Measurements from ENCODE around the gene CCNE1.
"Not testable (repeated sequence)": the region's sequence is repeated elsewhere in the genome, so short reads cannot be mapped to it uniquely, and the experiment has no call there.

The CCNE1 gene

DNA sequence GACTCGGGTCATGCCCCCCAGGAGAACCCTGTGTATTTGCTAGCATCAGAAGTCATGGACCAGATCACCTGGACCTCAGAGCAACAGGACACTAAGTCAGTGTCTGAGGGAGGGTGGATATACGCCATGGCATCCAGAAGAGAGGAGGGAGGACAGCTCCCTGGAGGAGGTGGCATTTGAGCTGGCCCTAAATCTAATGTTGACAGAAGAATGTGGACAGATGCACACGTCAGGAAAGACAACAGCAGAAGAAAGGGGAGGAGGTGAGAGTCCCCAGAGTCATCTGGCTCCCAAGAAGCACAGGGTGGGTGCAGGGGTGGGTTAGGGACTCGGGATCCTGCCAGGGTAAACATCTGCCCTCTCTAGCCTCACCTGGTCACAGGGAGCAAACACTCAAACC, 24.5 kb upstream of the CCNE1 start:
- DNase-seq (ENCODE audit: low read depth) = no peak

DNA sequence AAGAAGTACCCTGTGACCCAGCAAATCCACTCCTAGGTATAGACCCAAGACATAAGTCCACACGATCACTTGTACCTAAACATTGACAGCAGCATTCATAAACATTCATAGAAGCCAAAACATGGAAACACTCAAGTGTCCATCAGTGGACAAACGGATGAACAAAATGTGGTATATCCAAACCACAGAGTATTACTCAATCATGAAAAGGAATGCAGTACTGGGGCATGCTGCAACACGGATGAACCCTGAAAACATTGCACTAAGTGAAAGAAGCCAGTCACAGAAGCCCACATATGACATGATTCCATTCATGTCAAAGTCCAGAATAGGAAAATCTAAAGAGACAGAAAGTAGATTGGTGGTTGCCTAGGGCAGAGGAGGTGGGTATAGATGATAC, 22.8 kb upstream of the CCNE1 start:
- no peak for DNase-seq (ENCODE audit: low read depth)

DNA sequence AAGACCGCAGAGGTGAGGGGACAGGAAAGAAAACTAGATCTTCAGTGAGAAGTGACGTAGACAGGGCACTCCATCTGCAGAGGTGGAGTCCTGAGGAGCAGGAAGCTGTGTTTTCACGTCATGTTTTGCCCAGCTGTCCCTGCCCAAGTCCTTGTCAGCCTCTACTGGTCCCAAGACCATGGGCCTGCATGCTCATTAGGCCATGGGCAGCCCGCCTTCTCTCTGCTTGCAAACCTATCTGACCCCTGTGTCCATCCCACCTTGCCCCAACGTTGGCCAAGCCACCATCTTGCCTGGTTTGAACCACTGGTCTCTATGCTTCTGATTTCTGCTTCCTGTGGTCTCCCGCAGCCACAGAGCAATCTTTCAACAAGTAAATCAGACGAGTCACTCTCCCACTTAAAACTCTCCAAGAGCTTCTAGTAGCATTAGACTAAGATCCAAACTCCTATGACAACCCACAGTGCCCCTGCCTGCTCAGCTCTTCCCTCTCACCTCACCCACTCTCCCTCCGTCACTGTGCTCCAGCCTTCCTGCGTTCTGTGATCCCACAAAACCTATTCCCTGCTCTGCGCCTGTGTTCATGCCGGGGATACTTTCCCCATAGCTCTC, 18.6 kb upstream of the CCNE1 start:
- DNase-seq (ENCODE audit: low read depth) = no peak

DNA sequence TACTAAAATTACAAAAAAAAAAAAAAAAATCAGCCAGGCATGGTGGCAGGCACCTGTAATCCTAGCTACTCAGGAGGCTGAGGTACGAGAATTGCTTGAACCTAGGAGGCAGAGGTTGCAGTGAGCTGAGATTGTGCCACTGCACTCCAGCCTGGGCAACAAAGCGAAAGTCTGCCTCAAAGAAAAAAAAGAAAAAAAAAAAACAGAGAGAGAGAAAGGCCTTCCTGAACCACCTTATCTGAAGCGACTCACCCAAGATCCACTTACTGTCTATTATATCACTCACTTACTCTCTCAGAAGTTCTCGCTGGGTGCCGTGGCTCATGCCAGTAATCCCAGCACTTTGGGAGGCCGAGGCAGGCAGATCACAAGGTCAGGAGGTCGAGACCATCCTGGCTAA, 17.3 kb upstream of the CCNE1 start:
- DNase-seq (ENCODE audit: low read depth) = not testable (repeated sequence)

DNA sequence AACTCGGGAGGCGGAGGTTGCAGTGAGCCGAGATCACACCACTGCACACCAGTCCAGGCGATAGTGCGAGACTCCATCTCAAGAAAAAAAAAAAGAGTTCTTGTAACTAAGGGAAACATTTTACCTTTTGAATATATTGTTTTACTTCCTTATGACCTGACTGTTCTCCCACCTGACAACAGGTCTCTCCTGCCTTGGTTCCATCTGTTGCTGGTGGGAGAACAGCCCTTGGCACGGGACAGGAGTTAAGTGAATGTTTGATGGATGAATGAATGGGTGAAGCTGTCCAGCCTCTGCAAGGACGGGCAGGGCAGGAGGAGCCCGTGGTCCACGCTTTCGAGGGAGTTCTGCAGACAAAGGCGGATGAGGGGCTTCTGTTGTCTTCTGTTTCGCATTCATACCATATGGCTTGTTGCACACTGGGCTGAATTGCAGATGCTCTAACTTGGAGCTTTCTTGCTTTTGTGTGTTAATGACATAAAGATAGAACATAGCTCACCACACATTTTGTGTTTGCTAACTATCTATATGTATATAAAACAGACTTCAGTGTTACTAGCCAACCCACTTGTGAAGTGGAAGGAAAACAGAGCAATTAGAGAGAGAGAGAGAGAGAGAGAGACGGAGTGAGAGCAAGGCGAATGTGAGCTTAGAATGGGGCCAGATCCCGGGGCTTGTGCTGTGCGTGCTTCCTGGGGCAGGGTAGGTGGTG, 16.2 kb upstream of the CCNE1 start:
- no peak for DNase-seq (ENCODE audit: low read depth)

DNA sequence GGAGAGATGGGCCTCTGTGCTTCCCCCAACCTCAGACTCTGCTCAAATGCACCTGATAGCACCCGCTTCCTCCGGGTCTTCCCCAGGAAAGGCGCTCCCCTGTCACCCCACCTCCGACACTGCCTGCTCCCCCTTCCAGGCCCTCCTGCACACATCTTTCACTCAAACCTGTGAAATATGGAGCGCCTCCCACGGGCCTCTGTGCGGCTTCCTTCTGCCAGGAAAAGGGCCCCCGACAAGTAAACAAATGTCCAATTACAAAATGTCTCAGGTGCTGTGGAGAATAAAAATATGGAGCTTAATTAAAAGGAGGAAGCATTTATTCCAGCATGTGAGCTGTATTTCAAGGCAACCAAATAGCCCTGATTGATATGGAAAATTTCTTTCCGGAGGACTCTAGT, 15.6 kb upstream of the CCNE1 start:
- no peak for DNase-seq (ENCODE audit: low read depth)

DNA sequence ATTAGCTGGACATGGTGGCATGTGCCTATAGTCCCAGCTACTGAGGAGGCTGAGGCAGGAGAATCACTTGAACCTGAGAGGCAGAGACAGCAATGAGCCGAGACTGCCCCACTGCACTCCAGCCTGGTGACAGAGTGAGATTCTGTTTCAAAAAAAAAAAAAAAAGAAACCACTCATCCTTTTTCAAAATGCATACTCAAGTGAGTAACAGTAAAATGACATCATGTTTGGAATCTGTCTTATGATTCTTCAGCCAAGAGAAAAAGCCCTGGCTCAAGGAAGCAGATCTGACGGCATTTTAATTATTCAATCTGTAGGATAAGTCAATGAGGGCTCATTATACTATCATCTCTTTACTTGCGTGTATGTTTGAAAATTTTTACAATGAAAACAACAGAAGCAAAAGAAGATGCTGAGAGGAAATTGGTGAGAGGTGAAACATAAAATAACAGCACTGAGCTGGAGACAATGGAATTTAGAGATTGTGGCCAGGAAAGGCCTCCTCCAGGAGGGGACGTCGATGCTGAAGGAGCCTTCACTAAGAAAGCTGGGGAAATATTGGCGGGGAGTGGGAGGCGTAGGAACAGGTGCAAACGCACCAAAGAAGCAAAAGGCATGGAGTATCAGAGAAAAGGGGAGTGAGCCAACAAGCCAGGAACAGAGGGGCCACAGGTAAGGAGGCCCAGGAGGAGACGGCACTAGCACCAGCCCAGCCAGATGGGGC, 12.9 kb upstream of the CCNE1 start:
- DNase-seq (ENCODE audit: low read depth) = no peak

DNA sequence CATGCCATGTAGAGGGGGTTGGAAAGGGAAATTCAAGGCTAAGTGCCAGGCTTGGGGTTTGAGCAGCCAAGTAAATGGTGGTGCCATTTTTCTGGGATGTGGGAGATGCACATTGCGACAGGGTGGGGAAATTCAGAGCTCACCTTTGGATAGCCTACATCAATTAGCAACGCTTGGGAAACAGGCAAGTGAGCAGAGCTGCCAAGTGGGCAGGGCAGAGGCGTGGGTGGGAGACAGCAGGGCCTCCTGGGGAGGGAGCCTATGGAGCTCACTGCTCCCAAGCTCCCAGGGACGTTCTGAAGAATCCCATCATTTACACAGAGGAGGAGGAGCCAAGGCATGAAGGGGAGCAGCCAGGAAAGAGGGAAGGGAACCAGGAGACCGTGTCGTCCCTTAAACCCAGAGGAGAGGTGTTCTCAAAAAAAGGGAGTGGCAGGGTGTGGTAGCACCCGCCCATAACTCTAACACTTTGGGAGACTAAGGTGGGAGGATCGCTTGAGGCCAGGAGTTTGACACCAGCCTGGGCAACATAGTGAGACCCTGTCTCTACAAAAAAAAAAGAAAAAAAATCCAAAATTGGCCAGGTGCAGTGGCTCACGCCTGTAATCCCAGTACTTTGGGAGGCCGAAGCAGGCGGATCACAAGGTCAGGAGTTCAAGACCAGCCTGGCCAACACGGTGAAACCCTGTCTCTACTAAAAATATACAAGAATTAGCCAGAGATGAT, 11.5 kb upstream of the CCNE1 start:
- DNase-seq (ENCODE audit: low read depth) = no peak

DNA sequence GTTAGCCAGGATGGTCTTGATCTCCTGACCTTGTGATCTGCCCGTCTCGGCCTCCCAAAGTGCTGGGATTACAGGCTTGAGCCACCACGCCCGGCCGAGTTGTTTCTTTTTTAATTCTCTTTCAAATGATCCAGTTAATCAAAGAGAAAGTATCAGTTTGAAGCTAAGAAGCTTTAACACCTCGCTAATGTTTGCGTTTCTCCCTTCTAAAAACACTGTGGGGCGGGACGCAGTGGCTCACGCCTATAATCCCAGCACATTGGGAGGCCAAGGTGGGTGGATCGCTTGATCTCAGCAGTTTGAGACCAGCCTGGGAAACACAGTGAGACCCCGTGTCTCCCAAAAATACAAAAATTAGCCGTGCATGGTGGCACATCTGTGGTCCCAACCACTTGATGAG, 7.8 kb upstream of the CCNE1 start:
- DNase-seq (ENCODE audit: low read depth) = not testable (repeated sequence)

DNA sequence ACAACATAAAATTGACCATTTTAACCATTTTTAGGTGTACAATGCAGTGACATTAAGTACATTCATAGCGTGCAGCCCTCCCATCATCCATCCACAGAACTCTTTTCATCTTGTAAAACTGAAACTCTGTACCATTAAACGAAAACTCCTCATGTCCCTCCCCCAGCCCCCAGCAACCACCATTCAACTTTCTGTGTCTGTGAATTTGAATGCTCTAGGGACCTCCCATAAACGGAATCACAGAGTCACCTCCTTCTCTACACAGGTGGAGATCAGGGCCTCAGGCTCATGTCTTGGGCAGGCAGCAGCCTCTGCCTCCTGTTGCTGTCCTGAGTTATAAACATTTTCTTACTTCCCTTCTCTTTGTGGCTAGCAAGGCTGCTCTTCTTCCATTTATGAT, 7.3 kb upstream of the CCNE1 start:
- no peak for DNase-seq (ENCODE audit: low read depth)

DNA sequence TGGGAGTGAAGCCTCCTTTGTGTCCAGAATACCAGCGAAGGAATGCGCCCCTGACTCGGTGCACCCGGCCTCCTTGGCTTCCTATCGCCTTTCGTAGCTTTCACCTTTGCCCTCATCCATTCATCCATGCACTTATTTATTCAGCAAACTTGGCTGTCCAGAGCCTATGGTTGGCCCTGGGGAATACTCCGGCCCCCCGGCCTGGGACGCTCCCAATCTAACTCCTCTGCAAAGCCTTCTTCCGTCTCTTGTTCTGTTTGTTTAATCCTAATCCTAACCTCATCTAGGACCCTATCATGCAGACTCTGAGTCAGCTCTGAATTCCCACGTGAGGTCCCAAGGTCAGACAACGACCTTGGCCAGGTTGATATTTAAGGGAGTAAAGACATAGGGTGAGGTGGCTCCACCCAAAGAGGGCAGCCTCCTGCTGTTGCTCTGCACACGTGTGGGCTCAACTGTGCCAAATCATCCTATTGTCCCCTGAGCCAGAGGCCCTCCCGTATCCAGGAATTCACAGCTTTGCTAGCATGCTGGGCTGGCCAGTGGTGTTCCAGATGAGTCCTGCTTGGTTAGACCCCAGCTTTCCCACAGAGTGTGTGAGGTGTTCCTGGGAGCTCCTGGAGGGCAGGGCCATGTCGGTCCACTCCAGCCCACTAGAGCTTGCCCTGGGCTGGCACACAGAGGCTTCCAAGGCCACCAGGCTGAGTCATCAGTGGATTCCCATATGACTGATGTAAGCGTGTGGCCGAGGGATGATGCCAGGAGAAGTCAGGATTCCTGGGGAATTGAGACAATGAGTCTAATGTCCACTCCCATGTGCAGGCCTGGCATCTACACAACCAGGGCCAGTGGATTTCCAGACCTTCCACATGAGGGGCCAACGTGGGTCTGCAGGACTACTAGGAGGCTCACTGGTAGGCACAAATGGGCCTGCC, 6.5 kb upstream of the CCNE1 start:
- DNase-seq (ENCODE audit: low read depth) = no peak

DNA sequence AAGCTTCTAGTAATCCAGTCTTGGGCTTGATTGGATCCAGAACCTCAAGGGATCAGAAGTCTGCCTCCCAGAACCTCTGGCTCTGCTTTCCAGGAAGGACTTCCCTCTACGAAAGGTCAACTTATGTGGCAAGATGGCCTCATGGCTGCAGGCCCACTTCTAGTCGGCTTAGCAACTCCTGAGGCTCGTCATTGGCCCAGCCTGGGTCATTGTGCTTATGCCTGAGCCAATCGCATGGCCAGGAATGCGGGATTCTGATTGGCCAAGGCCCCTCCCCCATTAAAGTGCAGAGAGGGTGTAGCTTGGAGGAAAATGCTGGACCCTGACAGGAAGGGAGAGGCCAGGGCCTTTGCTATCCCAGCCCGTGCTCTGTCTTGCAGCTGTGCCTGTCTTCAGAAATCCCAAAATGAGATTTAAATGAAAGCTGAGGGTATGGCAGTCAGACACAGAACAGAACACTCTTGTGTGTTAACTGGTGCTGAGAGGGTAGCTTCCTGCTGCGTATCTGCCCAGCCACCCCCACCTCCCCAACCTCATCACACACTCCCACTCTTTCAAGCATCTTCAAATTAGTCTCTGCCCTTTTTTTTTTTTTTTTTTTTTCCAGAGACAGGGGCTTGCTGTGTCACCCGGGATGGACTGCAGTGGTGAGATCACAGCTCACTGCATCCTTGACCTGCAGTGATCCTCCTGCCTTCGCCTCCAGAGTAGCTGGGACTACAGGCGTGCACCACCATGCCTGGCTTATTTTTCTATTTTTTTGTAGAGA, 5.5 kb upstream of the CCNE1 start:
- DNase-seq (ENCODE audit: low read depth) = no peak

DNA sequence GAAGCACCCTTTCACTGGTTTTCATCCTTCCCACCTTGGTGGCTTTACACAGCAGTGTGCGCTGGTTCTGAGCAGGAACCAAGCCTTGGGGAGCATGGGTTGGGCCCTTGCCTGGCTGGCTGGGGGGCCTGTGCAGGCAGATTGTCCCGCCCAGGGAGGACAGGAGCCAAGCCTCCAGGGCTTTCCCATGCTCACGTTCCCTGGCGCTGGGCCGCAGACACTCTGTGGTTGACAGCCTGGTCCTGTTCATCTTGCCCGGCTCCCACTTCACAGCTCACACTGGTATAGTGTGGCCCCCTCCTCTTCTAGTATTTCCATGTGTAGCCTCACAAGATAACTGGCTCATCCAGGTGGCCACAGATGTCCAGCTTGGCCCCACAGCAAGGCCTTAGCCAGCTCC, 4.6 kb upstream of the CCNE1 start:
- no peak for DNase-seq (ENCODE audit: low read depth)

DNA sequence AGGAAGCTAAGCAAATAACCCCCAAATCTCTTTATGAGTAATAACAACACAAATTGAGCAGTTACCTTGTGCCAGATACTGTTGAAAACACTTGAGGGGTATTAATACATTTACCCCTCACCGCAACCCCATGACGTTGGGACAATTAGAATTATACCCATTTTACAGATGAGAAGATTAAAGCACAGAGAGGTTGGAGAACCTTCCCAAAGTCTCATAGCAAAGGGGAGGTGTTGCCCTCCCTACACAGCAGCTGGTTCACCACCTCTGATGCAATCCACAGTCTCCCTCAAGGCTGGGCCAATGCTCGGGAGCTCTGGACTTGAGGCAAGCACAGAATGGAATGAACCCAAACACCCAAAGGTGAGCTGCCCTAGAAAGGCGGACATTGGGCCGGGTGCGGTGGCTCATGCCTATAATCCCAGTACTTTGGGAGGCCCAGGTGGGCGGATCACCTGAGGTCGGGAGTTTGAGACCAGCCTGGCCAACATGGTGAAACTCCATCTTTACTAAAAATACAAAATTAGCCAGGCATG, 3.9 kb upstream of the CCNE1 start:
- DNase-seq (ENCODE audit: low read depth) = no peak

DNA sequence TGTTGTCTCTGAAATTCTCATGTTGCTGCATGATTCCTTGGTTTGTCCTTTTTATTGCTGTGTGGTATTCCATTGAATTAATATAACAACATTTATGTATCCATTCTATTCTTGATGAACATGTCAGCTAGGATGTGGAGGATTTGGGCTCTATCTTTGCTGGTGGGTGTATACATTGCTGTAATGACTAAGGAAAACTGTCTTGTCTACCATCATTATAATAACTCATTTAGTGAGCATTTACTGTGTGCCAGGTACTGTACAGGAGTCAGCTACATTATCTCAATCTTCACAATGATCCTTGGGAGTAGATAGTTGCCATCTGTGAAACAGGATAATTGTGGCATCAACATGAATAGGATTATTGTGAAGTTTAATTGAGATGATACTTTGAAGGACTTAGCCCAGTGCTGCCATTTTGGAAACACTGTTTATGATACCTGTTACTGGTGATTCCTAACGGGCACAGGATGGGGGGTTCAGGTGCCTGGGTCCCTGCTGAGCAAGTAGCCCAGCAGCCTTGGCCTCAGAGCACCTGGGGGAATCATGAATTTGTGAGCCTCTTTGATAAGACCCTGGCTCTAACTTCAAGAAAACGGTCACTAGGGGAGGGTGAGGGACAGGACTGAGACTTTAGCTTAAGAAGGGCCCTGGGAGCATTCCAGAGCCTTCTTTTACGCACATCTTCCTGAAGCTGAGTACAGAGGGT, 1.8 kb upstream of the CCNE1 start:
- DNase-seq (ENCODE audit: low read depth) = no peak

DNA sequence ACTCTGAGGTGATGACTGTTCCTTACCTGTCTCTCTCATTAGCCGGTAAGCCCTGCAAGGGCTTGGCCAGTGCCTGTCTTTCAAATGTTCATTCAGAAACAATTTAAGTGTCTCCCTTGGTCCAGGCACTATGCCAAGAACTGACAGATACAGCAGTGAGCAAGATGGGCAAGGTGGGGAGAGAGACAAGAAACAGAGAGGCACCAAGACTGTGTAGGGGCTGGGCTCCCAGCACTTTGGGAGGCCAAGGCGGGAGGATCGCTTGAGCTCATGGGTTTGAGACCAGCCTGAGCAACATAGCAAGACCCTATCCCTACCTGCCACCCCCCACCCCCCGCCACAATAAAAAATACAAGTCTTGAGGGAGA, 1.3 kb upstream of the CCNE1 start:
- no peak for DNase-seq (ENCODE audit: low read depth)

DNA sequence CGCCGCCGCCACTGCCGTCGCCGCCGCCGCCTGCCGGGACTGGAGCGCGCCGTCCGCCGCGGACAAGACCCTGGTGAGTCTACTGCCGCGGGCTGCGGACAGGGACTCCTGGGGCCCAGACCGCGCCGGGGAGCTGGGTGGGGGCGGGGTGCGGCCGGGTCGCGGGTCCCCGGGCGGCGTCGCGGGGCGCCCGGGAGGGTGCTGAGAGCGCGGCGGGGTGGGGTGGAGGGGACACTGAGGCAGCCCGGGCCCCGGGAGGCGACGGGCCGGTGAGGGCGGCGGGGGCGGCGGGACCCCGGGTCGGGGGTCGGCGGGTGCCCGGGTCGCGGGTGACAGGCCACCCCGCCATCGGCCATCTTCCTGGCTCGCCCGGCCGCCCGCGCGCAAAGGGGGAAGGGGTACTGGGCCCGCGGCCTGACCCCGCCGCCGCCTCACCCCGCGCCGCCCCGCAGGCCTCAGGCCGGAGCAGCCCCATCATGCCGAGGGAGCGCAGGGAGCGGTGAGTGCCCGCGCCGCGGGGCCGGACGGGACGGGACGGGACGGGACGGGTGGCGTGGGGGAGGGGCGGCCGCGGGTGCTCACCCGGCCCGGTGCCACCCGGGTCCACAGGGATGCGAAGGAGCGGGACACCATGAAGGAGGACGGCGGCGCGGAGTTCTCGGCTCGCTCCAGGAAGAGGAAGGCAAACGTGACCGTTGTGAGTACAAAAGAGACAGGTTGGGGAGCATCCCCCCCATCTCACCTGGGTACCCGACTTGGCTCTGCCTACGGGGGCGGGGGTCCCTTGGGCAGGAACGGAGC, 489 bp downstream of the CCNE1 start:
- no peak for DNase-seq (ENCODE audit: low read depth)

DNA sequence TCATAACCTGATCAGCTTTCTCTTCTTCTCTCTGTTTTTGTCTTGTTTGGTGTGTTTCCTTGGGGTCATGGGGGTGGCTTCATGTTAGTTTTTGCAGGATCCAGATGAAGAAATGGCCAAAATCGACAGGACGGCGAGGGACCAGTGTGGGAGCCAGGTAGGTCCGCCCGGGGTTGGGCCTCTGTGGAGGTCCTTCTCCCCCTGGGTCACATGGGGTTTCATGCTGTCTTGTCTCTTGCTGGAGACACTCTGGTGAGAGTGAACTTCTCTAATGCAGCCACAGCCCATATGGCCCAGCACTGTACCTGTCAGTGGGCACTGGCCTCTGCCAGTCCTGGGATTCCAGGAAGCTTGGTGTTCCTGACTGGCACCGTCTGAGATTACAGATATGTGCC, 1.1 kb downstream of the CCNE1 start:
- no peak for DNase-seq (ENCODE audit: low read depth)

DNA sequence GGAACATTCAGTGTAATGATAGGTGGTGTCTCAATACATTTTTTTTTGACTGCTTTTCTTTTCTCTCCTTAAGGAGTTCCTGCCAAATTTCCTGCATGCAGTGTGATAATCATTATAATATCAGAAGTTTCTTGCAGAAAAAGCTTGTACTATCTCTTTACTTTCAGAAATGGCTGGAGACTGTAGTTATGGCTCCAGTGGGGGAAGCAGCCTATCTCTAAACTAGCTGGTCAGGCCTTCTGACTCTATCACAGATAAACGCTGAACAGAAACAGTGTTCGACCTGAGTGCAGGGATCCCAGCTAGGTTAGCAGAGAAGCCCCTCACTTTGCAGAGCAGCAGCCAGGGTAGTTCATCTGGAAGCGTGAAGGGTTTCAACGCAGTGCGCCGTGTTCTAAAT, 1.9 kb downstream of the CCNE1 start:
- no peak for DNase-seq (ENCODE audit: low read depth)
